NT2/D1 (cell line): Measurements from ENCODE around the gene TRIM9.

Experiments
- DNase-seq: peaks from one replicate; pipeline ENCODE4 v3.0.0-alpha.2; 2011; ENCODE audit warnings: low read depth, low spot score
- H3K27me3 ChIP-seq: 2 replicates; pipeline ENCODE4 v1.6.0; 2011; ENCODE audit warnings: mild to moderate bottlenecking; ENCODE audit not compliant: insufficient read length, insufficient read depth
- H3K36me3 ChIP-seq: 2 replicates; pipeline ENCODE4 v1.6.1; 2011; ENCODE audit warnings: mild to moderate bottlenecking, low read length, mixed read lengths; ENCODE audit not compliant: insufficient read depth, insufficient read length
- H3K4me1 ChIP-seq: 2 replicates; pipeline ENCODE4 v1.5.1; 2011; ENCODE audit not compliant: insufficient read depth, insufficient read length
- H3K4me3 ChIP-seq: 2 replicates; pipeline ENCODE4 v1.5.1; 2011; ENCODE audit warnings: low read depth; ENCODE audit not compliant: insufficient read length
- H3K9ac ChIP-seq: 2 replicates; pipeline ENCODE4 v1.6.0; 2011; ENCODE audit warnings: low read depth; ENCODE audit not compliant: insufficient read length
- H3K9me3 ChIP-seq: 2 replicates; pipeline ENCODE4 v1.5.1; 2011; ENCODE audit warnings: mild to moderate bottlenecking, low read length; ENCODE audit not compliant: insufficient read depth
- SUZ12 ChIP-seq: IDR thresholded peaks from 2 replicates; pipeline ENCODE4 v1.6.1; 2011; ENCODE audit not compliant: insufficient read length, insufficient read depth; ENCODE audit errors: extremely low read depth
- YY1 ChIP-seq: IDR thresholded peaks from 2 replicates; pipeline ENCODE4 v1.6.1; 2011; ENCODE audit not compliant: insufficient read length, insufficient read depth
- ZNF274 ChIP-seq: IDR thresholded peaks from 2 replicates; pipeline ENCODE4 v1.6.1; 2011; ENCODE audit warnings: mild to moderate bottlenecking, low read depth, low read length

TRIM9 gene

GRCh38 chr14:51124029-51124428, 29.1 kb upstream of the TRIM9 start:
- no peaks in the 10 kb centered on the region for H3K9me3 ChIP-seq
- TF ChIP-seq SUZ12 (no peak), ZNF274 (no peak), YY1 (no peak)
- no peak overlapping the region for H3K4me3 ChIP-seq
- H3K27me3 ChIP-seq = no peaks in the 10 kb centered on the region
- no peaks in the 10 kb centered on the region for H3K36me3 ChIP-seq
- no peak for DNase-seq
- H3K4me1 ChIP-seq = no peaks in the 10 kb centered on the region
- H3K9ac ChIP-seq = no peak overlapping the region

DNA sequence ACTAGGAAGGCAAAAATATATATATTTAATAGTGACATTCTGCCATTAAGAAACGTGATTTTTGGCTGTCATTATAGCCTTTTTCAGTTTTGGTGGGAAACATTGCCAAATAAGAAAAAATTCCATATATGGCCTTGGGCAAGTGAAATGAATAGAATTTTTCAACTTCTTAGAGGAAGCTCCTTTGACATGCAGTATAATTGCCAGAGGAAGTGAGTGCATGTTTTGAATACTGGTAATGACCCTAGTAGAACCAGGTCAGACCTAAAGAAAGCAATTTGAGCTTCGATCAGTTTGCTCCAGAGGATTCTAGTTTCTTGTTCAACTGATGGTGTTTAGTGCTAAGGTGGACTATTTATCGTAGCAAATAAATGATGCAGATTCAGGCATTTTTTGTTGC, 26.2 kb upstream of the TRIM9 start:
- DNase-seq = no peak
- no peak overlapping the region for H3K9ac ChIP-seq
- TF ChIP-seq SUZ12 (no peak), YY1 (no peak), ZNF274 (no peak)
- H3K4me3 ChIP-seq = no peak overlapping the region
- H3K4me1 ChIP-seq = no peaks in the 10 kb centered on the region
- H3K27me3 ChIP-seq = no peaks in the 10 kb centered on the region
- H3K36me3 ChIP-seq = no peaks in the 10 kb centered on the region
- no peaks in the 10 kb centered on the region for H3K9me3 ChIP-seq

DNA sequence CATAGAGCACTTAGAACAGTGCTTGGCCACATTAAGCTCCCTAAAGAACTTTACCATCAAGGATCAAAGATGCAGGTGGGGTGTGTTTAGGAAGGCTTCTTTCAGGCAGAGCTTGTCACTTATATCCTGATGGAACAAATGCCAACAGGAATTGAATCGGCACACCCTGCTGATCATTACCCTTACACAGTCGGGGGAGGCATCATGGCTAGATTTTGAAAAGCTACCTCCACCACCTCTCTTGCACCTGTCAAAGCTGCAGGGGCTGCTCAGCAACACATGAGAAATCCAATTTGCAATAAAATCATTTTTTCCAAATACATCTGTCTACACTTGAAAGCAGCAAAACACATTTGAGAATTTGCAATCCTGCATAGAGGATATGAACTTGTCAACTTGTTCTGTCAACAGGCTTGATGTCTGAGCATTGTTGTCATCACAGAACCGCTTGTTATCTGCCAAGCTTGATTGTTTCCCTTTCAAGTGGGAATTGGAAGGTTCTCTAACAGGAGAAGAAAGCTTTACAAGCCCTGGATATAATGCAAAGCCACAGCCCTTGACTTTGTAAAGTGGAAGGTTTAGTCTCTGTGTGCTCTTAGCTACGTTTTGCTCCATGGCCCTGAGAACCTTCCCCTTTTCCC, 24.6 kb upstream of the TRIM9 start:
- no peaks in the 10 kb centered on the region for H3K9me3 ChIP-seq
- no peaks in the 10 kb centered on the region for H3K36me3 ChIP-seq
- no peaks in the 10 kb centered on the region for H3K4me1 ChIP-seq
- no peaks in the 10 kb centered on the region for H3K27me3 ChIP-seq
- H3K9ac ChIP-seq = no peak overlapping the region
- no peak for DNase-seq
- TF ChIP-seq SUZ12 = no peak
- TF ChIP-seq YY1 = no peak
- TF ChIP-seq ZNF274 = no peak
- no peak overlapping the region for H3K4me3 ChIP-seq

DNA sequence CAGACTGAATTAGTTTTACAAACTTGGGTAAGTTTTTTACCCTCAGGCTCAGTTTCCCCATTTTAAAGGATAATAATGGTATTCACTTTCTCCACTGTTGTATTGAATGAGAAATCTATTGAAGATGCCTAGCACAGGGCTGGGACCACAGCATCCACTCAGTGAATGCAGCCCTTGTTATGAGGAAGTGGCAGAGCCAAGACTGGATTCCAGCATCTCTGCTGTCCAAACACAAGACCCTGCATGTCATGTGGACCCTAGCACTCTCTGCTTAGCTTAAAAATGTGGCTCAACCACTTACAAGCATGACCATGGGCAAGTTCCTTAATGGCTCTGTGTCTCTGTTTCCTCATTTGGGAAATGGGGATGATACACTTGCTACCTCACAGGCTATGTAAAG, 24.1 kb upstream of the TRIM9 start:
- H3K4me3 ChIP-seq = no peak overlapping the region
- H3K9me3 ChIP-seq = no peaks in the 10 kb centered on the region
- no peaks in the 10 kb centered on the region for H3K36me3 ChIP-seq
- no peaks in the 10 kb centered on the region for H3K4me1 ChIP-seq
- TF ChIP-seq SUZ12 (no peak), ZNF274 (no peak), YY1 (no peak)
- no peak for DNase-seq
- no peaks in the 10 kb centered on the region for H3K27me3 ChIP-seq
- H3K9ac ChIP-seq = no peak overlapping the region

- H3K4me3 ChIP-seq = no peak overlapping the region
- DNase-seq = no peak
- no peak overlapping the region for H3K9ac ChIP-seq
- no peaks in the 10 kb centered on the region for H3K9me3 ChIP-seq
- H3K4me1 ChIP-seq = no peaks in the 10 kb centered on the region
- no peaks in the 10 kb centered on the region for H3K36me3 ChIP-seq
- TF ChIP-seq YY1 = no peak
- no peaks in the 10 kb centered on the region for H3K27me3 ChIP-seq
Observed at GRCh38 chr14:51117593-51117992, 22.7 kb upstream of the TRIM9 start.

- H3K27me3 ChIP-seq = no peaks in the 10 kb centered on the region
- no peaks in the 10 kb centered on the region for H3K9me3 ChIP-seq
- H3K36me3 ChIP-seq = no peaks in the 10 kb centered on the region
- no peak for TF ChIP-seq YY1
- no peak for TF ChIP-seq SUZ12
- TF ChIP-seq ZNF274 = no peak
- no peaks in the 10 kb centered on the region for H3K4me1 ChIP-seq
- no peak overlapping the region for H3K4me3 ChIP-seq
- H3K9ac ChIP-seq = no peak overlapping the region
- DNase-seq = no peak
Observed at GRCh38 chr14:51116682-51117081, 21.8 kb upstream of the TRIM9 start.

DNA sequence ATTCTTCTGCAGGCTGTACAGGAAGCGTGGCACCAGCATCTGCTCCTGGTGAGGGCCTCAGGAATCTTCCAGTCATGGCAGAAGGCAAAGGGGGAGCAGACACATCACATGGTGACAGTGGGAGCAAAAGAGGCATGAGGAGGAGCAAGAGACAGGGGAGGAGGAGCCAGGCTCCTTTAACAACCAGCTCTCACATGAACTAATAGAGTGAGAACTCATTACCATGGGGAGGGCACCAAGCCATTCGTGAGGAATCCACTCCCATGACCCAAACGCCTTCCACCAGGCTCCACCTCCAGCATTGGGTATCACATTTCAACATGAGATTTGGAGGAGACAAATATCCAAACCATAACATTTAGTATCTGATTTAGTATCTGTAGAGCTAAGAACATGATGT, 14.7 kb upstream of the TRIM9 start:
- Histone ChIP-seq H3K27me3 (no peaks in the 10 kb centered on the region), H3K9ac (no peak overlapping the region), H3K36me3 (no peaks in the 10 kb centered on the region), H3K4me3 (no peak overlapping the region), H3K9me3 (no peaks in the 10 kb centered on the region), H3K4me1 (no peaks in the 10 kb centered on the region)
- no peak for DNase-seq
- TF ChIP-seq ZNF274 (no peak), YY1 (no peak), SUZ12 (no peak)
